Thyroid gland (tissue), 4 donors: Measurements from ENCODE around the gene EHMT1. TPM values are rescaled to one million over a fixed set of nuclear protein-coding genes. Genes with fewer than 3 reads are reported as not detected.

Source experiments
- DNase-seq, 2 donors: peaks; one replicate each; pipeline ENCODE4 v3.0.0-alpha.2; 2019
- H3K27ac ChIP-seq, 3 donors: fragments of 200-600 bp; sonication (generic); 1 replicate in 2 of 3; 2 replicates in 1 of 3; pipeline ENCODE4 v1.5.1; 2016 to 2019; ENCODE audit warnings: mild to moderate bottlenecking in 1 of 3, moderate library complexity in 1 of 3
- H3K27me3 ChIP-seq: fragments of 200-600 bp; sonication (generic); one replicate; pipeline ENCODE4 v1.5.1; 2019
- H3K36me3 ChIP-seq, 2 donors: fragments of 200-600 bp; sonication (generic); one replicate each; pipeline ENCODE4 v1.5.1; 2016 to 2019
- H3K4me1 ChIP-seq, 2 donors: fragments of 200-600 bp; sonication (generic); one replicate each; pipeline ENCODE4 v1.5.1; 2017 to 2019
- H3K4me3 ChIP-seq, 3 donors: fragments of 200-600 bp; sonication (generic); replicated peaks in 1 of 3; 1 replicate in 2 of 3; 2 replicates in 1 of 3; pipeline ENCODE4 v1.5.1; 2016; ENCODE audit warnings: mild to moderate bottlenecking in 1 of 3
- H3K9me3 ChIP-seq: fragments of 200-600 bp; sonication (generic); one replicate; pipeline ENCODE4 v1.5.1; 2017
- CTCF ChIP-seq, 6 experiments: fragments of 200-600 bp in 3 of 6; fragments of 450-650 bp in 3 of 6; sonication (generic) in 3 of 6; IDR thresholded peaks; one replicate each; pipeline ENCODE4 v1.5.1; 2016 to 2019; ENCODE audit warnings: antibody characterized with exemption in 6 of 6, mild to moderate bottlenecking in 2 of 6, inconsistent platforms in 1 of 6, moderate library complexity in 1 of 6
- POLR2A ChIP-seq, 2 donors: fragments of 450-650 bp; IDR thresholded peaks; one replicate each; pipeline ENCODE4 v1.6.1; 2017; ENCODE audit warnings: antibody characterized with exemption in 2 of 2, mild to moderate bottlenecking in 2 of 2, moderate library complexity in 1 of 2
- WGBS, 2 donors: methylation state at CpG; one replicate each; pipeline ENCODE4 v1.1.5; 2017; 5-methylcytosine and 5-hydroxymethylcytosine counted together
- intact Hi-C: fragments of 100-400 bp; cut with DNase I; formaldehyde crosslinking; loops from one replicate; pipeline ENCODE4 v1.15.1; 2023
- total RNA-seq, 4 donors: library from RNA; depleted of rRNA; stranded (reverse); fragments of >200 nt; gene quantifications; one replicate each; pipeline ENCODE4 v1.2.3, GENCODE V29; 2016

Gene EHMT1
- total RNA-seq, 4 donors from 2014 or later = 56.8 to 99.5 (median 94.4) TPM

- Histone ChIP-seq H3K4me1 (peaks cover 5% of the 10 kb centered on the region in 2 donors), H3K36me3 (peaks cover 7 to 8% of the 10 kb centered on the region in 2 donors), H3K4me3 (no peak overlapping the region), H3K27me3 (no peaks in the 10 kb centered on the region), H3K27ac (no peak overlapping the region), H3K9me3 (no peaks in the 10 kb centered on the region)
- no peak for DNase-seq
- TF ChIP-seq CTCF (IDR thresholded peaks at IDR 0.05) = no peak
- TF ChIP-seq POLR2A (IDR thresholded peaks at IDR 0.05) = no peak
- intact Hi-C loops = no loop called here
- WGBS, 2 donors = 87 to 91% methylated on average over 11 to 14 of the region's 14 CpGs
These were observed 35.5 kb upstream of the EHMT1 start for GRCh38 chr9:137583347-137583746.

GRCh38 chr9:137583957-137584356, 34.8 kb upstream of the EHMT1 start:
- Histone ChIP-seq H3K27ac (no peak overlapping the region), H3K27me3 (no peaks in the 10 kb centered on the region), H3K36me3 (peaks cover 7 to 8% of the 10 kb centered on the region in 2 donors), H3K9me3 (no peaks in the 10 kb centered on the region), H3K4me1 (peaks cover 4 to 8% of the 10 kb centered on the region in 2 donors), H3K4me3 (no peak overlapping the region)
- intact Hi-C loops = no loop called here
- WGBS, 2 donors = 73 to 84% methylated on average over 5 to 8 of the region's 8 CpGs
- no peak for DNase-seq
- no peak for TF ChIP-seq CTCF (IDR thresholded peaks at IDR 0.05)
- TF ChIP-seq POLR2A (IDR thresholded peaks at IDR 0.05) = no peak

- peaks cover 10 to 16% of the 10 kb centered on the region in 2 donors for H3K4me1 ChIP-seq
- H3K27ac ChIP-seq = no peak overlapping the region
- H3K9me3 ChIP-seq = no peaks in the 10 kb centered on the region
- no peak for DNase-seq
- peaks cover 7 to 8% of the 10 kb centered on the region in 2 donors for H3K36me3 ChIP-seq
- H3K4me3 ChIP-seq = no peak overlapping the region
- TF ChIP-seq POLR2A (IDR thresholded peaks at IDR 0.05) (no peak), CTCF (IDR thresholded peaks at IDR 0.05) (no peak)
- H3K27me3 ChIP-seq = no peaks in the 10 kb centered on the region
- intact Hi-C loops = no loop called here
- WGBS, 2 donors = 96% methylated on average over 3 to 14 of the region's 14 CpGs
These were observed 32.0 kb upstream of the EHMT1 start for GRCh38 chr9:137586854-137587253.

- TF ChIP-seq CTCF (IDR thresholded peaks at IDR 0.05) = no peak
- TF ChIP-seq POLR2A (IDR thresholded peaks at IDR 0.05) = no peak
- Histone ChIP-seq H3K27me3 (no peaks in the 10 kb centered on the region), H3K9me3 (no peaks in the 10 kb centered on the region), H3K36me3 (peaks cover 7 to 8% of the 10 kb centered on the region in 2 donors), H3K4me1 (peaks cover 10 to 26% of the 10 kb centered on the region in 2 donors), H3K27ac (no peak overlapping the region), H3K4me3 (no peak overlapping the region)
- intact Hi-C loops = no loop called here
- no peak for DNase-seq
- WGBS, 2 donors = 85 to 91% methylated on average over 10 to 12 of the region's 13 CpGs
These were observed 30.5 kb upstream of the EHMT1 start for GRCh38 chr9:137588311-137588710.

GRCh38 chr9:137588891-137589290, 29.9 kb upstream of the EHMT1 start:
- peaks cover 10 to 31% of the 10 kb centered on the region in 2 donors for H3K4me1 ChIP-seq
- no peak overlapping the region for H3K27ac ChIP-seq
- no peak for DNase-seq
- 90 to 92% methylated on average over 5 to 6 of the region's 6 CpGs for WGBS, 2 donors
- no peak overlapping the region for H3K4me3 ChIP-seq
- no peaks in the 10 kb centered on the region for H3K27me3 ChIP-seq
- TF ChIP-seq CTCF (IDR thresholded peaks at IDR 0.05) (no peak), POLR2A (IDR thresholded peaks at IDR 0.05) (no peak)
- intact Hi-C loops = no loop called here
- H3K9me3 ChIP-seq = no peaks in the 10 kb centered on the region
- peaks cover 7 to 8% of the 10 kb centered on the region in 2 donors for H3K36me3 ChIP-seq
